HG03095 (cell line): ENCODE measurements around the gene SPTA1.
"Not testable (repeated sequence)": the region's sequence is repeated elsewhere in the genome, so short reads cannot be mapped to it uniquely, and the experiment has no call there.

Experiments
- ATAC-seq: cut with Tn5 transposase; IDR thresholded peaks from one replicate; pipeline ENCODE4 v1.9.1; 2021; ENCODE audit warnings: moderate library complexity; ENCODE audit not compliant: unreplicated experiment

Gene SPTA1

DNA sequence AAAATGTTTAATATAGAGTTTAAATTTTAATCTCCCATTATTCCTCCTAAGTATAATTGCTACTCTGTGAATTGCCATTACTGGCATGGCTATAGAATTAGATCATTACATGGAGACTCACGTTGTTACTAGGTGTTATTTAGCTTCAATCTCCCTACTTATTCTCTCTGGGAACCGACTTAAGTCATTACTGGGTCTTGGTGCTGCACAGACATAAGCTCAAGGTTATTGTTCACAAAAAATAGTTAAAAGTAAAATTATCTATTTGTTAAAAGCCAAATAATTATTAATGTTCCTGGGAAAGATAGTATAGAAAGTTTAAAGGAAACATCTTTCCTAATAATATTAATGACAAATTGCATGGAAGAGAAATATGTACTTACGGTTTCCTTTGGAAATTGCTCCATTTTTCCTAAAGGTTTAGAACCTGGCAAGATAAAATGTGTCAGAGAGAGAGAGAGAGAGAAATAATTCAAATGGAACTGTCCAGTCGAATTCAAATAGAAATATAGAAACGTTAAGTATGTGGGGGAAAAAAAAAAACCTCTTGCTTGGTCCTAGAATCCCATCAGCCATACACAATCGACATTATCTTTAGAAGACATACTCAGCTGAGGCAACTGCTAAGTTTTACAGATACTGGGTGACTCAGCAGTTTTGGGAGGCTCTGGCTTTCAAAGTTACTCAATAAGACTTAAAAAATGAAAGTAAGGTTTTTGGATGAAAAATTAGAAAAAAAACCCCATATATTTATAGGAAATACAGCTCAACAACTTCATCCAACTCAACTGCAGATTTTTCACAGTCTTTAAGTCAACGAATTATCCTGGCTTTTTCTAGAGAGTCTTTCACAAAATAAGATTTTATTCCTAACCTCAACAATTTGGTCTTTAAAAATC lies at the start of gene SPTA1:
TSS of gene SPTA1 (minus strand) at position 605 of the 899 bp plus-strand sequence. CDS start at position 407, 198 bp downstream.
- no peak for ATAC-seq

GRCh38 chr1:158735848-158736247 lies 49.3 kb upstream of the SPTA1 start:
- ATAC-seq = no peak

GRCh38 chr1:158732524-158732923 lies 46.0 kb upstream of the SPTA1 start:
- no peak for ATAC-seq

- ATAC-seq = no peak
These were observed 45.2 kb upstream of the SPTA1 start for GRCh38 chr1:158731707-158732106.

- ATAC-seq = no peak
These were observed 43.9 kb upstream of the SPTA1 start for GRCh38 chr1:158730453-158730852.

GRCh38 chr1:158728510-158729225 lies 42.2 kb upstream of the SPTA1 start:
- ATAC-seq = no peak

- no peak for ATAC-seq
These were observed 37.9 kb upstream of the SPTA1 start for GRCh38 chr1:158724442-158724841.

GRCh38 chr1:158720620-158721019 lies 34.1 kb upstream of the SPTA1 start, which contains the start of gene OR6K3:
OR6K3 (minus strand) TSS chr1:158720720; CDS start chr1:158718115, 2,605 bp downstream.
- no peak for ATAC-seq

- no peak for ATAC-seq
These were observed 33.1 kb upstream of the SPTA1 start for GRCh38 chr1:158719664-158720063.

DNA sequence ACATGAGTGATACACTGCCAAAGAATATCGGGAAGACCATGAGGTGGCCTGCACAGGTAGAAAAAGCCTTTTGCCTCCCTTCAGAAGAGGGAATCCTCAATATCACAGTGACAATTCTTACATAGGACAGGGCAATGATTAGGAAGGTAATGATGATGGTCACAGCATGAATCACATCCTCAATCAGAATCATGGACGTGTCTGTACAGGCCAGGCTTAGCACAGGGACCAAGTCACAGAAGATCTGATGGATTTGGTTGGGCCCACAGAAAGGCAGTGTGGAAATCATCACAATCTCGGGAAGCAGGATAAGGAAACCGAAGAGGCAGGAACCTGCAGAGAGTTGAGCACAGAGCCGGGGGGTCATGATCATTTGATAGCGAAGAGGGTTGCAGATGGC lies 30.8 kb upstream of the SPTA1 start:
- ATAC-seq = no peak

- ATAC-seq = no peak
These were observed 29.8 kb upstream of the SPTA1 start for GRCh38 chr1:158716335-158716734.

GRCh38 chr1:158714754-158715153 lies 28.2 kb upstream of the SPTA1 start:
- ATAC-seq = no peak

DNA sequence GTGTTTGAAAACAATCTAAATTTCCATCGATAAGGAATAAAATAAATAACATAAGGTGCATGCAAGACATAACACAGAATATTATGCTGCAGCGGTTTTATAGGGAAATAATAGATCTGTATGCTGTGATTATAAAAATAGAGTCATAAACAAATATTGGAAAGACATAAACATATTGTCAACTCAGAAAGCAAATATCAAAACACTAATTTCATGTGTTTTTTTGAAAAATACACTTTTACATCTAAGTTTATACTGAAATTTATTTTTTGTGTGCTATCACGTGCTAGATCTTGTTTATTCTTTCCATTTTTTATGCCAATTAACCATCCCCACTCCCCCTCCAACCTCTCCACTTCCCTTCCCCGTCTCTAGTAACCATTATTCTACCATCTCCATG lies 24.6 kb upstream of the SPTA1 start:
- no peak for ATAC-seq

- no peak for ATAC-seq
These were observed 19.6 kb upstream of the SPTA1 start for GRCh38 chr1:158706096-158706495.

DNA sequence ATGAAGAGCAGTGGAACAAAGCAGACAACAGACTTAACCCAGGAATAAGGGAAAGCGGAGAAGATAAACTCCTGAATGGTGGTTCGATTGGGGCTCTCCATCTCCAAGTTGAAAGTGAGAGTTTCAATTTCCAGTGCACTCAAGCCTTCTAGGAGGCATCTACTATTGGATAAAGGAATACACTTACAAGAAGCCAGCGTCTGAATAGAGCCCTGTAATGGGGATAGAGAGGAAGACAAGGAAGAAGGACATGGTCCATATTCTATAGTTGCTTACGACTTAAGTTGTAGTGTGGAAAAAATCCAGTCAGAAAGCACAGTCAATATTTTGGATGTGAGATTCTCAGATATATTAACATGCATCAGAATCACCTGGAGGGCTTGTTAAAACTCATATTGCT lies 14.0 kb upstream of the SPTA1 start, which contains the start of gene OR6K2:
TSS of gene OR6K2 (minus strand) at position 101 of the 400 bp plus-strand sequence. CDS start at position 101, 0 bp downstream.
- no peak for ATAC-seq

- ATAC-seq = no peak
These were observed 8.1 kb upstream of the SPTA1 start for GRCh38 chr1:158694596-158694995.

DNA sequence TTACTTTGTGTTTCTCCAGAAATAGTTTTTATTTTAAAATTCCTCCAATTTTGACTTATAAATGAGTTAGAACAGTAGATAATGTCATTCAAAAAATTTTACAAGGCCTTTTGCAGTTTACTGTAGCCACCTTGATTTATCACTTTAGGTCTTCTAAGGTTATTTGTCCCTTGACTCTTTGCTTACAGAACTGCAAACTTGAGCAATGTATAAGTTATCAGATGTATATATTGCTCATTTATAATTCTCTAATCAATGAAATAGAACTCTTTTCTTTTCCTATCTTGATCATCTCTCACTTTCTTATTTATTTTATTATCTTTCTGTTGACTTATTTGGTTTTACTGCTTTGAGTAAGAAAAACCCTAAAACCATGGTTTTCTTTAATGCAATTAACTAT lies 5.8 kb upstream of the SPTA1 start:
- no peak for ATAC-seq

DNA sequence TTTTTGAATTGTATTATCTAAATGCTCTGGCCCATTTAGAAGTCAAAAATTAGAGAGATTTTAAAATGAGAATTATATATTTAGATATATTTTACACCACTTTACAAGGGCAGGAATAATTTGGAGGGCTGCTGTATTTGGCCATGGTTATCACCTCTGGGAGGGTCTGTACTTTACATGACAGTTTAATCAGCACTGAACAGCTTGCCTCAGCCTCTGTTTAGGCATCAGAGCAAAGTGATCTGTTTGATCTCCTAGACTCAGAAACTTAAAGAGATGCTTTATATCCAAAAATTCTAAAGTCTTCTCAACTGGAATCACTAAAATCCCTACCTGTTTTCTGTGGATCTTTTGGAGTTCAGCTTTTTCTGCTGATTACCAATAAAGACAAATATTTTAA lies 5.4 kb upstream of the SPTA1 start:
- no peak for ATAC-seq

- ATAC-seq = not testable (repeated sequence)
These were observed 4.6 kb upstream of the SPTA1 start for GRCh38 chr1:158691149-158691548.

DNA sequence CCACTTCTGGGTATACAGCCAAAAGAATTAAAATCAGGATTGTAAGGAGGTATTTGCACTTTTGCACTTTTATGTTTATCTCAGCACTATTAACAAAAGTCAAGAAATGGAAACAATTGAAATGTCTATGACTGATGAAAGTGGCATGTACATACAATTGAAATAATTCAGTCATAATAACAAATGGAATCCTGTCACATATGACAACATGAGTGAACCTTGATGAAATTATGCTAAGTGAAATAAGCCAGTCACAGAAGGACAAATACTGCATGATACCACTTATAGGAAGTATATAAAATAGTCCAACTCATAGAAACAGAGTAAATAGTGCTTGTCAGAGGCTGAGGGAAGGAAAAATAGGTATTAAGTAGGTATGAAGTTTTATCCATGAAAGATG lies 3.4 kb upstream of the SPTA1 start:
- ATAC-seq = no peak

DNA sequence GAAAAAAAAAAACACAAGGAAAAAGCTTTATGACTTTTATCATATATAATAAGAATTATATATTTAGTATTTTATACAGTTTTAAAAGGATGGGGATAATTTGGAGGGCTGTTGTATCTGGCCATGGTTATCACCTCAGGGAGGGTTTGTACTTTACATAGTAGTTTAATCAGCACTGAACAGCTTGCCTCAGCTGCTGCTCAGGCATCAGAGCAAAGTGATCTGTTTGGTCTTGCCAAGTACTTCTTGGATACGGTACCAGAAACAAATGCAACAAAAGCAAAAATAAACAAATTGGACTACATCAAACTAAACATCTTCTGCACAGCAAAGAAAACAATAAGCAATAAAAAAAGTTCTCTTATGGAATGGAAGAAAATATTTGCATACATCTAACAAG lies 2.6 kb upstream of the SPTA1 start:
- no peak for ATAC-seq

DNA sequence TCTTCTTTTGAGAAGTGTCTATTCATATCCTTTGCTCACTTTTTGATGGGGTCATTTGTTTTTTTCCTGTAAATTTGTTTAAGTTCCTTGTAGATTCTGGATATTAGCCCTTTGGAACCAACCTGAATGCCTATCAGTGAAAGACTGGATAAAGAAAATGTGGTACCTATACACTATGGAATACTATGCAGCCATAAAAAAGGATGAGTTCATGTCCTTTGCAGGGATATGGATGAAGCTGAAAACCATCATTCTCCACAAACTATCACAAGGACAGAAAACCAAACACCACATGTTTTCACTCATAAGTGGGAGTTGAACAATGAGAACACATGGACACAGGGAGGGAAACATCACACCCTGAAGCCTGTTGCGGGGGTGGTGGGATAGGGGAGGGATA lies 1.8 kb upstream of the SPTA1 start:
- not testable (repeated sequence) for ATAC-seq
